ENCODE data around the gene HEXIM1. TPM values are rescaled to one million over a fixed set of nuclear protein-coding genes. Genes with fewer than 3 reads are reported as not detected.
"Not testable (repeated sequence)": the region's sequence is repeated elsewhere in the genome, so short reads cannot be mapped to it uniquely, and the experiment has no call there.

HEXIM1 gene
- total RNA-seq, 1 donor from 2014 or later: 20.0 TPM

DNA sequence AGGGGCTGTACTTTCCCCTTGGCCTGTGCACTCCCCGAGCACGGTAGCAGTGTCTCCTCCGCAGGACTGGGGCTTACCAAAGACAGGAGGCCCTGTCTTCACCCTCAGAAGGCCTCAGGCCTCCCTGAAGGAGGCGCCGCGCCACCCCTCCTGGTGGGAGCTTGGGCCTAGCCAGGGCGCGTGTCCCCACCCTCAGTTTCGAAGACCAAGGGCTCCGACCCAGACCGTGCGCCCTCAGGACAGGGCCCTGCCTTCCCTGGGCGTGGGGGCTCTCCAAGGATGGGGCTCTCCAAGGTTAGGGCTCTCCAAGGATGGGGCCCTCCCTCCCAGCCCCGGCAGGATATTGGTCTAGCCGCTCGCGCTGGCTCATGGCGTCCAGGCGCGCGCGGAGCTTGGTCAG, 27.7 kb upstream of the HEXIM1 start:
- no peak overlapping the region for H3K4me3 ChIP-seq (ENCODE audit: low read depth, low read length)
- DNase-seq (ENCODE audit: low read depth): no peak
- no peaks in the 10 kb centered on the region for H3K27me3 ChIP-seq (ENCODE audit: control insufficient read depth, insufficient read depth, low read length)
- peaks cover 2% of the 10 kb centered on the region for H3K36me3 ChIP-seq (ENCODE audit: control insufficient read depth, insufficient read depth, low read length)
- TF ChIP-seq, protein P1, sequence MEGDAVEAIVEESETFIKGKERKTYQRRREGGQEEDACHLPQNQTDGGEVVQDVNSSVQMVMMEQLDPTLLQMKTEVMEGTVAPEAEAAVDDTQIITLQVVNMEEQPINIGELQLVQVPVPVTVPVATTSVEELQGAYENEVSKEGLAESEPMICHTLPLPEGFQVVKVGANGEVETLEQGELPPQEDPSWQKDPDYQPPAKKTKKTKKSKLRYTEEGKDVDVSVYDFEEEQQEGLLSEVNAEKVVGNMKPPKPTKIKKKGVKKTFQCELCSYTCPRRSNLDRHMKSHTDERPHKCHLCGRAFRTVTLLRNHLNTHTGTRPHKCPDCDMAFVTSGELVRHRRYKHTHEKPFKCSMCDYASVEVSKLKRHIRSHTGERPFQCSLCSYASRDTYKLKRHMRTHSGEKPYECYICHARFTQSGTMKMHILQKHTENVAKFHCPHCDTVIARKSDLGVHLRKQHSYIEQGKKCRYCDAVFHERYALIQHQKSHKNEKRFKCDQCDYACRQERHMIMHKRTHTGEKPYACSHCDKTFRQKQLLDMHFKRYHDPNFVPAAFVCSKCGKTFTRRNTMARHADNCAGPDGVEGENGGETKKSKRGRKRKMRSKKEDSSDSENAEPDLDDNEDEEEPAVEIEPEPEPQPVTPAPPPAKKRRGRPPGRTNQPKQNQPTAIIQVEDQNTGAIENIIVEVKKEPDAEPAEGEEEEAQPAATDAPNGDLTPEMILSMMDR (IDR thresholded peaks at IDR 0.05; ENCODE audit: insufficient read depth, low read length, poor library complexity, severe bottlenecking): no peak

DNA sequence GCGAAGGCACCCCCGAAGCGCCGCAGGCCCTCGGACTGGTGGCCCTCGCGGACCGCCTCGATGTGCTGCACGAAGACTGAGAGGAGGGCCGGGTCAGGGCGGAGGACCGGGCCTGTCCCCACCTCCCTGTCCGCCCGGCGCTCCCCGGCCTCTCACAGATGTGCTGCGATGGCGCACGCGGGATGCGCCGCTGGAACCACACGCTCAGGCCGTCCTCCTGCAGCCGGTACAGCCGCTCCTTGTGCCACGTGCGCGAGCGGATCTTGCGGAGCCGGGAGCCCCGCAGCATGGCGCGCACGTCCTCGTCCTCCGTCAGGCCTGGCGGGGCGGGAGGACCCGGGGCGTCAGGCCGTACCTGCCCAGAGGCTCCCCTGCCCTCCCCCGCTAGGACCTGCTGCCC, 27.2 kb upstream of the HEXIM1 start:
- no peak overlapping the region for H3K4me3 ChIP-seq (ENCODE audit: low read depth, low read length)
- H3K36me3 ChIP-seq (ENCODE audit: control insufficient read depth, insufficient read depth, low read length): peaks cover 2% of the 10 kb centered on the region
- no peaks in the 10 kb centered on the region for H3K27me3 ChIP-seq (ENCODE audit: control insufficient read depth, insufficient read depth, low read length)
- no peak for DNase-seq (ENCODE audit: low read depth)
- TF ChIP-seq, protein P1 (IDR thresholded peaks at IDR 0.05; ENCODE audit: insufficient read depth, low read length, poor library complexity, severe bottlenecking): no peak

DNA sequence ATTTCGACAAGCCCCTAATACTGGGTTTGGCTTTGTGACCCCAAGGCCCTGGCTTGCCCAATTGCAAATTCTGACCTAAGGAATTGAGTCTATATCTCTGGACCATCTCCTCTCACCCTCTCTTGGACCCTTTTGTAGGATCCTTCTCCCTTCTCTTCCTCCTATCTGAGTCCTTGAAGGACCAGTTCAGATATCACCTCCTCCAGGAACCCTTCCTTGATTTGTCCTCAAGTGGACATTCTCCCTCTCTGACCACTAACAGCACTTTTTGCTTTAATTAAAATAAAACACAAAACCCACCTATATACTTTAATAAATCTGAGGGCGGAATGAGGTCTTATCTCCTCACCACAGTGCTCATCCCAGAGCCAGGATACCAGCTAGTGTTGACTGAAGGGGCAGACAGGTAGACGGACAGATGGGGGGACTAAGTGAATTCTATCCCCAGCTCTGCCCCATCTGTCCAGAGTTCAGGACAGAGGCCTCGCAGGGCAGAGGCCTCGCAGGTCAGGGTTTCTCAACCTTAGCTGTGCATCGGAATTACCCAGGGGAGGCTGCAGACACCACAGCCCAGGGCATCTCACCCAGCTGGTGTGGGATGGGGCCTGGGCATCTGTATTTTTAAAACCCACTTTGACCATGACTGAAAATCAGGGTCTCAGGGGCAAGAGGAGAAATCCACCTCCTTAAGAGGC, 25.1 kb upstream of the HEXIM1 start:
- Histone ChIP-seq H3K36me3 (ENCODE audit: control insufficient read depth, insufficient read depth, low read length) (peaks cover 2% of the 10 kb centered on the region), H3K27me3 (ENCODE audit: control insufficient read depth, insufficient read depth, low read length) (no peaks in the 10 kb centered on the region), H3K4me3 (ENCODE audit: low read depth, low read length) (no peak overlapping the region)
- DNase-seq (ENCODE audit: low read depth): no peak
- TF ChIP-seq, protein P1 (IDR thresholded peaks at IDR 0.05; ENCODE audit: insufficient read depth, low read length, poor library complexity, severe bottlenecking): no peak

DNA sequence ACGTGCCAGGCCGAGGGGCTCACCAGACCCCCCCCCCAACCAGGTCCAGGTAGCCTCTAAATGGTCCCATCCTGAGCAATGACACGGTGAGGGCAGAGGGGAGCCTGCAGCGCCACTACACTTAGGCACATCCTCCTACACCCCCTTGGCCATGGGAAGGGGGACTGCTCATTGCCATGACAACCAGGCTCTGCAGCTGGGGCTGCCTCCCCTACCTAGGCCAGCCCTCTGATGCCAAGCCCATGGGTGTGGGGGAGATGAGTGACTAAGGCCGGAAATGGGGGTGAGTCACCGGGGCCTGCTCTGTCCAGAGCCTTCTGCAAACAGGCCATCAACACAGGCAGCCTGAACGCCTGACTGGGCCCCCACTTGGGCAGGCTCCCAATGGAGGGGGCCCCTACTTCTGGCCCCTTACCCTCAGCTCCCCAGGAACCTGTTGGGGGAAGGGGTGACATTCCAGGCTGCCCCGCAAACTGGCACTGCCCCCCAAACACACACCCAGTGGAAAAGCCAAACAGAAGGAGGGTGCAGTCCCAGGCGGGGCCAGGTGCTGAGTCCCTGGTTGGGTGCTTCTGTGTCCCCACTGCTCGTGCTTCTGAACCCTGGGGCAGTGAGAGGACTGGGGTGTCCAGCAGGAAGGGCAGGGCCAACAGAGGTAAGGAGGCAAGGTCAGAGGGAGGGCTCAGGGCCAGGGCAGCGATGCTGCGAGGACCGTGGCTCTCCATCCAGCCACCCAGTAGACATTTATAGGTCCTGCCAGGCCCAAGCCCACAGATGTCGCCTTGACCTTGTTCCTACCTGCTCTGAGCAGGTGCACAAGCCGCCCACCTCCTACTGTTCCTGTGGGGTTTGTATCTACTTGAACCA, 24.1 kb upstream of the HEXIM1 start:
- H3K36me3 ChIP-seq (ENCODE audit: control insufficient read depth, insufficient read depth, low read length): peaks cover 2% of the 10 kb centered on the region
- TF ChIP-seq, protein P1 (IDR thresholded peaks at IDR 0.05; ENCODE audit: insufficient read depth, low read length, poor library complexity, severe bottlenecking): no peak
- H3K27me3 ChIP-seq (ENCODE audit: control insufficient read depth, insufficient read depth, low read length): no peaks in the 10 kb centered on the region
- no peak overlapping the region for H3K4me3 ChIP-seq (ENCODE audit: low read depth, low read length)
- peak; percentile 82 for DNase-seq (ENCODE audit: low read depth)

DNA sequence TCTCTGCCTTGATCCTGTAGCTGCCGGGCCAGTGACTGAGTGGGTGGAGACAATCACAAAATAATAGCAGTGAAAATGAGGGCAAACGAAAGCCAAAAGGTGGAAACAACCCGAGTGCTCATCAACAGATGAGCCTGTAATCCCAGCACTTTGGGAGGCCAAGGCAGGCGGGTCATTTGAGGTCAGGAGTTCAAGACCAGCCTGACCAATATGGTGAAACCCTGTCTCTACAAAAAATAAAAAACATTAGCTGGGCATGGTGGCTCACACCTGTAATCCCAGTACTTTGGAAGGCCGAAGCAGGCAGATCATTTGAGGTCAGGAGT, 23.5 kb upstream of the HEXIM1 start:
- H3K4me3 ChIP-seq (ENCODE audit: low read depth, low read length); H3K36me3 ChIP-seq (ENCODE audit: control insufficient read depth, insufficient read depth, low read length); H3K27me3 ChIP-seq (ENCODE audit: control insufficient read depth, insufficient read depth, low read length); DNase-seq (ENCODE audit: low read depth): not testable (repeated sequence)

DNA sequence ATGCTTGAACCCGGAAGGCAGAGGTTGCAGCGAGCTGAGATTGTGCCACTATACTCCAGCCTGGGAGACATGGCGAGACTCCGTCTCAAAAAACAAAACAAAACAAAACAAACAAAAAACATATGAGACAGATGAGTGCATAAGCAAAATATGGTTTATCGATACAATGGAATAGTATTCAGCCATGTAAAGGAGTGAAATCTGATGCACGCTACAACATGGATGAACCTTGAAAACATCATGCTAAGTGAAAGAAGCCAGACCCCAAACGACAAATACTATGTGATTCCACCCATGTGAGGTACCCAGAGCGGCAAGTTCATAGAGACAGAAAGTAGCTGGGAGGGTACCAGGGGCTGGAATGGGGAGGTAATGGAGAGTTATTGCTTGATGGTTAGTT, 22.8 kb upstream of the HEXIM1 start:
- H3K4me3 ChIP-seq (ENCODE audit: low read depth, low read length): no peak overlapping the region
- no peaks in the 10 kb centered on the region for H3K27me3 ChIP-seq (ENCODE audit: control insufficient read depth, insufficient read depth, low read length)

More for the DNA sequence above, 22.8 kb upstream of the HEXIM1 start:
- H3K36me3 ChIP-seq (ENCODE audit: control insufficient read depth, insufficient read depth, low read length): no peaks in the 10 kb centered on the region
- no peak for DNase-seq (ENCODE audit: low read depth)
- TF ChIP-seq, protein P1 (IDR thresholded peaks at IDR 0.05; ENCODE audit: insufficient read depth, low read length, poor library complexity, severe bottlenecking): no peak
